WERI-Rb-1 (cell line): Measurements from ENCODE around the gene OBSCN.
"Not testable (repeated sequence)": the region's sequence is repeated elsewhere in the genome, so short reads cannot be mapped to it uniquely, and the experiment has no call there.

Experiments
- DNase-seq: peaks from one replicate; pipeline ENCODE4 v3.0.0-alpha.2; 2020
- H3K27ac ChIP-seq: fragments of 250-450 bp; sonication (Bioruptor Pico); 2 replicates; pipeline ENCODE4 v1.5.1; 2020; ENCODE audit warnings: mild to moderate bottlenecking, moderate library complexity
- H3K27me3 ChIP-seq: fragments of 250-450 bp; sonication (Bioruptor Pico); 2 replicates; pipeline ENCODE4 v1.5.1; 2021; ENCODE audit warnings: mild to moderate bottlenecking, low read depth, moderate library complexity; ENCODE audit not compliant: insufficient read depth, severe bottlenecking
- H3K36me3 ChIP-seq: fragments of 250-450 bp; sonication (Bioruptor Pico); 2 replicates; pipeline ENCODE4 v1.5.1; 2020; ENCODE audit warnings: mild to moderate bottlenecking, moderate library complexity
- H3K4me3 ChIP-seq: 2 replicates; pipeline ENCODE4 v1.5.1; 2011; ENCODE audit warnings: low read depth, mild to moderate bottlenecking, control low read depth, low read length
- H3K9me3 ChIP-seq: fragments of 250-450 bp; sonication (Bioruptor Pico); 2 replicates; pipeline ENCODE4 v1.5.1; 2021; ENCODE audit warnings: mild to moderate bottlenecking, moderate library complexity; ENCODE audit not compliant: severe bottlenecking
- TF ChIP-seq, protein P1 (sequence below): IDR thresholded peaks from 2 replicates; pipeline ENCODE4 v1.5.1; 2011; ENCODE audit warnings: low read depth, mild to moderate bottlenecking, control low read depth, inconsistent platforms, low read length

OBSCN gene

DNA sequence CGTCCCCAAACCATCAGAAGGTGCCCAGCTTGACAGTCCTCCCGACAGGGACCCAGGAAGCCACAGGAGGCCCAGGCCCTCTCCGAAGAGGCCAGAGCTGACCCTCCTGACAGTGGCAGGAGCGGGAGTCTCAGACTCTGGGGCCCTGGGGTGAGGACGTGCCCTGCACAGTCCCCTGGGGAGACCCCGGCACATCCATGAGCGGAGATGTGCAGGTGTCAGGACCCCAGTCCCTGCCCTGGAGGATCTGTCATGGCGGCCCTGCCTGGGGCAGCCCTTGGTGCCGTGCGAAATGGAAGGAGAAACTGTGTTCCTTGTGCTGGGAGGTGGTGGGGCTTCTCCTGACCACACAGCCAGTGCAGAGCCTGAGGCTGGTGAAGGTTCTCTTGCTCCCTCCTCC lies 55.8 kb downstream of the OBSCN start:
- TF ChIP-seq, protein P1, sequence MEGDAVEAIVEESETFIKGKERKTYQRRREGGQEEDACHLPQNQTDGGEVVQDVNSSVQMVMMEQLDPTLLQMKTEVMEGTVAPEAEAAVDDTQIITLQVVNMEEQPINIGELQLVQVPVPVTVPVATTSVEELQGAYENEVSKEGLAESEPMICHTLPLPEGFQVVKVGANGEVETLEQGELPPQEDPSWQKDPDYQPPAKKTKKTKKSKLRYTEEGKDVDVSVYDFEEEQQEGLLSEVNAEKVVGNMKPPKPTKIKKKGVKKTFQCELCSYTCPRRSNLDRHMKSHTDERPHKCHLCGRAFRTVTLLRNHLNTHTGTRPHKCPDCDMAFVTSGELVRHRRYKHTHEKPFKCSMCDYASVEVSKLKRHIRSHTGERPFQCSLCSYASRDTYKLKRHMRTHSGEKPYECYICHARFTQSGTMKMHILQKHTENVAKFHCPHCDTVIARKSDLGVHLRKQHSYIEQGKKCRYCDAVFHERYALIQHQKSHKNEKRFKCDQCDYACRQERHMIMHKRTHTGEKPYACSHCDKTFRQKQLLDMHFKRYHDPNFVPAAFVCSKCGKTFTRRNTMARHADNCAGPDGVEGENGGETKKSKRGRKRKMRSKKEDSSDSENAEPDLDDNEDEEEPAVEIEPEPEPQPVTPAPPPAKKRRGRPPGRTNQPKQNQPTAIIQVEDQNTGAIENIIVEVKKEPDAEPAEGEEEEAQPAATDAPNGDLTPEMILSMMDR, result no peak
- no peaks in the 10 kb centered on the region for H3K27me3 ChIP-seq
- H3K4me3 ChIP-seq, result no peak overlapping the region
- no peak for DNase-seq
- no peaks in the 10 kb centered on the region for H3K9me3 ChIP-seq
- no peak overlapping the region for H3K27ac ChIP-seq
- no peaks in the 10 kb centered on the region for H3K36me3 ChIP-seq

DNA sequence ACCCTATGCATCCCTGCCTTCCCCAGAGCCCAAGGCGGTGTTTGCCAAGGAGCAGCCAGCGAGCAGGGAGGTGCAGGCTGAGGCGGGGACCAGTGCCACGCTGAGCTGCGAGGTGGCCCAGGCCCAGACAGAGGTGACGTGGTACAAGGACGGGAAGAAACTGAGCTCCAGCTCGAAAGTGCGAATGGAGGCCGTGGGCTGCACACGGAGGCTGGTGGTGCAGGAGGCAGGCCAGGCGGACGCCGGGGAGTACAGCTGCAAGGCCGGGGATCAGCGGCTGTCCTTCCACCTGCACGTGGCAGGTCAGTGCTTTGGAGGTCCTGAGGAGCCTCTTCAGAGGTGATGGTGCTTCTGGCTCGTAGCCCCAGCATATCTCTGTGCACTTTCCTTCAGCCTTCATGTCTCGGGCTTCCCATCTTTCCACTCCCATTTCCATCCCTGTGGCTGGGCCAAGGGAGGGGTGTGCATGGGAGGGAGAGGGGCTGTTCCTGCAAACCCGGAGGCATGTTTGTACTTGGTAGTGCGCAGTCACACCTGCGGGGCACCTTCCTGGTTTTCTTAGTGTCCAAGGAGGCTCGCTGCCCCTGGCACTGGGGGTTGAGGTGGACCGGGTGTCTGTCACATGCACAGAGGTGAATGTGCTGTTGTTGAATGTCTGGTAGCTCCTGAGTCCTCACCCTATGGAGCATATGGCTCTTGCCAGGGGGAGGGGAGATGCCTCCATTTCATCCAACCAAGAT lies 56.4 kb downstream of the OBSCN start:
- no peaks in the 10 kb centered on the region for H3K9me3 ChIP-seq
- H3K4me3 ChIP-seq, result no peak overlapping the region
- DNase-seq, result no peak
- H3K27ac ChIP-seq, result no peak overlapping the region
- no peaks in the 10 kb centered on the region for H3K36me3 ChIP-seq
- H3K27me3 ChIP-seq, result no peaks in the 10 kb centered on the region
- TF ChIP-seq, protein P1, result no peak

DNA sequence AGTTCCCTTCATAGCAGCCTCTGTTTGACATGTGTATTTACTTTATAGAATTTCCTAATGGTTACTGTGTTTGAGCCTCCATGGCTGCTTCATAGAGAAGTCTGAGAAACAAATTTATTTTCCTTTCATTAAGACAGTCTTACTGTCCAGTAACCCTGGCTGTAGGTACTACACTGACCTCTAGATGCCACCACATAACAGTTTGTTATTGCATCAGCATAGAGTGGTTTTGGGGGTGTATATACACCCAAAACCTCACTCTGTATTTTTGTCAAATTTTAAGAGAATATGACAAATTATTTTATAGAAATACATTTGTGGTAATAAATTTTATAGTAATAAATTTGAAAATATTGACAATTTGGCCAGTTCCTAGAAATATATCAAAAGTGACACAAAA lies 57.3 kb downstream of the OBSCN start:
- Histone ChIP-seq H3K27me3 (no peaks in the 10 kb centered on the region), H3K27ac (no peak overlapping the region), H3K4me3 (no peak overlapping the region), H3K9me3 (no peaks in the 10 kb centered on the region), H3K36me3 (no peaks in the 10 kb centered on the region)
- no peak for DNase-seq
- TF ChIP-seq, protein P1, result no peak

DNA sequence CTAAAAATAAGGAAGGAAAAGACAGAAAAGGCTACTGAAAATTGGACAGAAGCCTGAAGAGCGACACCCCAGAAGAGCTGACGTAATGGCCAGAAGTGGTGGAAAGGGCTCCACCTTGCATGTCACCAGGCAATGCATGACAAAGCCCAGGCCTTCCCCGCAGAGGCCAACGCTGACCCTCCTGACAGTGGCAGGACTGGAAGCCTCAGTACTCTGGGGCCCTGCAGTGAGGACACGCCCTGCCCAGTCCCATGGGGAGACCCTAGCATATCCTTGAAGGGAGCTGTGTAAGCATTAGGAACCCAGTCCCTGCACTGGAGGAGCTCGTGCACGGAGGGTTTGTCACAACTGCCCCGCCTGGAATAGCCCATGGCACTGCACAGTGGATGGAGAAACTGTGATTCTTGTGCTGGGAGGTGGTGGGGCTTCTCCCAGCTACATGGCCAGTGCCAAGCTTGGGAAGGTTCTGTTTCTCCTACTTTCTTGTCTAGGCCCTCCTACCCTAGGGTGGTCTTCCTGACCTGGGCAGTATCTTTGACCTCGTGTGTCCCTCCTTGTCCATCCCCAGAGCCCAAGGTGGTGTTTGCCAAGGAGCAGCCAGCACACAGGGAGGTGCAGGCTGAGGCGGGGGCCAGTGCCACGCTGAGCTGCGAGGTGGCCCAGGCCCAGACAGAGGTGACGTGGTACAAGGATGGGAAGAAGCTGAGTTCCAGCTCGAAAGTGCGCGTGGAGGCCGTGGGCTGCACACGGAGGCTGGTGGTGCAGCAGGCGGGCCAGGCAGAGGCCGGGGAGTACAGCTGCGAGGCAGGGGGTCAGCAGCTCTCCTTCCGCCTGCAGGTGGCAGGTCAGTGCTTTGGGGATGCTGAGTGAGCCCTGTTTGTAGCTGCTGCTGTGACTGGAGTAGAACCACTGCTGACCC lies 60.4 kb downstream of the OBSCN start:
- TF ChIP-seq, protein P1, result peak; percentile 18; the same call in 1 of the 2 replicates
- H3K27me3 ChIP-seq, result no peaks in the 10 kb centered on the region
- H3K9me3 ChIP-seq, result no peaks in the 10 kb centered on the region
- no peak overlapping the region for H3K27ac ChIP-seq
- no peak for DNase-seq
- H3K4me3 ChIP-seq, result no peak overlapping the region
- no peaks in the 10 kb centered on the region for H3K36me3 ChIP-seq

- H3K36me3 ChIP-seq, result no peaks in the 10 kb centered on the region
- H3K27ac ChIP-seq, result no peak overlapping the region
- H3K9me3 ChIP-seq, result no peaks in the 10 kb centered on the region
- DNase-seq, result no peak
- H3K27me3 ChIP-seq, result no peaks in the 10 kb centered on the region
- TF ChIP-seq, protein P1, result no peak
- no peak overlapping the region for H3K4me3 ChIP-seq
Measured at GRCh38 chr1:228268881-228269265, 61.0 kb downstream of the OBSCN start.

GRCh38 chr1:228269431-228269830 lies 61.6 kb downstream of the OBSCN start:
- not testable (repeated sequence) for H3K27me3 ChIP-seq, H3K27ac ChIP-seq, H3K4me3 ChIP-seq, DNase-seq, H3K36me3 ChIP-seq, H3K9me3 ChIP-seq
